GM12865 (cell line): ENCODE results near the gene CCL7.
A peak's percentile ranks its signal among the peaks of the same experiment; 100 is the strongest.

ENCODE experiments used
- DNase-seq: peaks from one replicate; pipeline ENCODE4 v3.0.0; 2010; ENCODE audit warnings: low read depth
- H3K4me3 ChIP-seq: 2 replicates; pipeline ENCODE4 v1.5.1; 2011; ENCODE audit warnings: mild to moderate bottlenecking, low read depth, low read length, control low read depth
- CTCF ChIP-seq: IDR thresholded peaks from 2 replicates; pipeline ENCODE4 v1.5.1; 2011; ENCODE audit warnings: low read length, control low read depth, low read depth, inconsistent platforms; ENCODE audit not compliant: insufficient read depth; ENCODE audit errors: missing control alignments

The CCL7 gene

GRCh38 chr17:34236281-34236892 lies 33.6 kb upstream of the CCL7 start:
- no peak for TF ChIP-seq CTCF
- no peak for DNase-seq
- H3K4me3 ChIP-seq, result no peak overlapping the region

GRCh38 chr17:34237458-34237857 lies 32.6 kb upstream of the CCL7 start:
- no peak overlapping the region for H3K4me3 ChIP-seq
- no peak for DNase-seq
- no peak for TF ChIP-seq CTCF

- no peak overlapping the region for H3K4me3 ChIP-seq
- no peak for DNase-seq
- no peak for TF ChIP-seq CTCF
Observed at GRCh38 chr17:34241062-34241461, 29.0 kb upstream of the CCL7 start.

- H3K4me3 ChIP-seq, result no peak overlapping the region
- peak; percentile 42 for DNase-seq
- no peak for TF ChIP-seq CTCF
Observed at GRCh38 chr17:34242587-34243363, 27.2 kb upstream of the CCL7 start.

- H3K4me3 ChIP-seq, result no peak overlapping the region
- no peak for TF ChIP-seq CTCF
- DNase-seq, result no peak
Observed at GRCh38 chr17:34243364-34244320, 26.4 kb upstream of the CCL7 start.

- no peak for DNase-seq
- no peak for TF ChIP-seq CTCF
- no peak overlapping the region for H3K4me3 ChIP-seq
Observed at GRCh38 chr17:34245351-34245905, 24.6 kb upstream of the CCL7 start.
